HUES48 (cell line): ENCODE measurements around the gene TNS3.

Experiments used
- H3K27ac ChIP-seq: one replicate; pipeline ENCODE4 v1.7.0; 2013; ENCODE audit warnings: low read depth, low read length, inconsistent platforms
- H3K27me3 ChIP-seq: 2 replicates; pipeline ENCODE4 v1.6.1; 2013; ENCODE audit warnings: mild to moderate bottlenecking, low read length; ENCODE audit not compliant: control insufficient read depth, insufficient read depth
- H3K36me3 ChIP-seq: 2 replicates; pipeline ENCODE4 v1.6.1; 2013; ENCODE audit warnings: low read length; ENCODE audit not compliant: control insufficient read depth, insufficient read depth
- H3K4me1 ChIP-seq: 2 replicates; pipeline ENCODE4 v1.6.1; 2013; ENCODE audit warnings: mild to moderate bottlenecking, low read length; ENCODE audit not compliant: control insufficient read depth, insufficient read depth
- H3K4me3 ChIP-seq: 2 replicates; pipeline ENCODE4 v1.5.1; 2013; ENCODE audit warnings: mild to moderate bottlenecking, low read depth, low read length
- H3K9ac ChIP-seq: 2 replicates; pipeline ENCODE4 v1.6.1; 2013; ENCODE audit warnings: mild to moderate bottlenecking, low read depth, low read length, moderate library complexity
- H3K9me3 ChIP-seq: 2 replicates; pipeline ENCODE4 v1.6.1; 2013; ENCODE audit warnings: low read length; ENCODE audit not compliant: control insufficient read depth, insufficient read depth

TNS3 gene

DNA sequence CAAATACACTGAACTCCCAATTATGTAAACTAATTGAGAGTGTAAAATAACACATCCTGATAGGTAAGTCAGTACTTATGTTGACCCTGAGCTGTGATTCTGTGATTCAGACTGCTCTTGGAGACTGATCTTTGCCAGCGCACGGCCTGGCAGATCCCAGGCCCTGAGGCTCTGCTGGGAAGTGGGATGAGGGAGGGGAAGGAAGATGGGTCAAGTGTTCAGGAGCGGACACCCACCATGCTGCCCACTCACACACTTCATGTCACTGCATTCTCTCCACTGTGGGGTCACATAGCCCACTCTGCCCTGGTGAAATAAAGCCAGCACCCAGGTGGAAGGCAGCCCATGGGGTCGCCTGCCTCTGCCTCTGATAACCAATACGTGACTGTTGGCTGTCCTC, 226.2 kb downstream of the TNS3 start:
- Histone ChIP-seq H3K27ac (no peak overlapping the region), H3K4me1 (0 out of 2 replicates have a peak, but pooled peaks cover 3% of the 10 kb centered on the region), H3K4me3 (no peak overlapping the region), H3K27me3 (no peaks in the 10 kb centered on the region), H3K36me3 (no peaks in the 10 kb centered on the region), H3K9ac (no peak overlapping the region), H3K9me3 (no peaks in the 10 kb centered on the region)

DNA sequence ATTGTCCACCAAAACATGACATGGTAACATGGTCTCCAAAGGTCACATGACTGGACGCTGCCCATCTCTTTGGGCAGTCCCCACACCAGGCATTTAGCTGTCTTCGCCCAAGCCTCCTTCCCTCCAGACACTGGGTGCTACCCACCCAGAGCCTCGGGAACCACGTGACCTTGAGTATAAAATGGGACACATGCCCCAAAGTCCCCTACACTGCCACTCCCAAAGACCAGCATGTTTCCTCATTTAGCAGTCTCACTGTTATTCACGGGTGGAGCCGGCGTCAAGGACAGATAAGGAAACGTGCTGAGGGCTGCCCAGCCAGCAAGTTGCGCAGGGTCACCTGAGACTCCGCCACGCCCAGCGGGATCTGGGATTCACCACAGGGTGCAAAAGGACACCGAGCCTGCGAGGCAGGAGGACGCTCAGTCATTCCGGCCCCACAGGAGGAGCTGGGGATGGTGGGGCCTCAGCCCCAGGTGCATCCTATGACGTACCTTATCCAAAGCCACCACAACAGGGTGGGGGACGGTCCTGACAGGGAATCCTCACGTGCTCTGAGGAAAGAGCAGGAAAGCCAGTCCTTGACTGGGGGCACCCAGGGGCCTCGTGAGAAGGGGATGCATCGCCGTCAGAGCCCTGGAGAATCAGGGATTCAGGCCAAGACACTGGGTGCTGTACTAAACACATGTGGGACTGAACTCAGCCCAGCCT, 226.9 kb downstream of the TNS3 start:
- H3K27ac ChIP-seq, result no peak overlapping the region
- 0 out of 2 replicates have a peak, but pooled peaks cover 3% of the 10 kb centered on the region for H3K4me1 ChIP-seq
- no peaks in the 10 kb centered on the region for H3K27me3 ChIP-seq
- H3K4me3 ChIP-seq, result no peak overlapping the region
- H3K36me3 ChIP-seq, result no peaks in the 10 kb centered on the region
- no peaks in the 10 kb centered on the region for H3K9me3 ChIP-seq
- no peak overlapping the region for H3K9ac ChIP-seq

DNA sequence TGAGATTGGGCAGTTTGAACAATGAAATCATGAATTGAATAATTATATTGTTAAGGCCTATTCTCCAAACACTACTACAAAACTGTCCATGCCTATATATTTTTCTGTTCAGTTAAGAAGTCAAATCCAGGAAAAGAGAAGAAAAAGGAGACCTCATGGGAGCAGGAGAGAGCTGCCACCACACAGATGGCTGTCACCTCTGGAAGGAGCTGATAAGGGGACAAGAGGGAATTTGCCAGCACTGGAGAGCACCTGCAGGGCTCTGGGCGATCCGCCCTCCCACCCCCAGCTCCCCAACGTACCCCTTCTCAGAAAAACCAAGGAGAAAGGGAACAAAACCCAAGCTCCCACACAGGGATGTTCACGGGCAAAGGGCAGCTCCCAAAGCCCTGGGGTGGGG, 227.8 kb downstream of the TNS3 start:
- no peak overlapping the region for H3K9ac ChIP-seq
- H3K4me3 ChIP-seq, result no peak overlapping the region
- H3K27me3 ChIP-seq, result no peaks in the 10 kb centered on the region
- H3K36me3 ChIP-seq, result no peaks in the 10 kb centered on the region
- H3K9me3 ChIP-seq, result no peaks in the 10 kb centered on the region
- no peak overlapping the region for H3K27ac ChIP-seq
- 0 out of 2 replicates have a peak, but pooled peaks cover 3% of the 10 kb centered on the region for H3K4me1 ChIP-seq

DNA sequence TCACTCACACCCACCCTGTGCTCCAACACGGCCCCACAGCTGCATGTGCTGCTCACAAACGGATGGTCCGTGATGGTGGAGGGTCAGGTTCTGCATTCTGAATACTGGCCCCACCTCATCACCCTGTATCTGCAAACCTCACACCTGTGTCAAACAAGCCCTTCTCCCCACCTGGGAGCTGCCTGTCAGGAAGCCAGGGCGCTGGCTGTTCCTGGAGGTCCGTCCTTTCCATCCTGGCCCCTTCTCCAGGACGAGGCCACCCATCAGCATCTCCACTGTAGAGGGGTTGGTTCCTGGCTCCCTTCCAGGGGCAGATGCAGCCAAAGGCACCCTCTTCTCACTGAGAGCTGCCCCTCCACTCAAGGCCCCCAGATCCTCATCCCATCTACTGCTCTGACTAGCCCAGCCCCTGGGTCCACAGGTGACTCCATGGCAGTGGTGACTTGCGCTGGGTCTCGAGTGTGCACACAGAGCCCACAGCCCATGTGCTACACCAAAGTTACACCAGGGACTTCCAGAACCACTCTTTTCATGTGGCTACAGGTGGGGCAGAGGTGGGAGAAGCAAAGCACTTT, 229.4 kb downstream of the TNS3 start:
- no peak overlapping the region for H3K27ac ChIP-seq
- H3K9me3 ChIP-seq, result no peaks in the 10 kb centered on the region
- no peak overlapping the region for H3K4me3 ChIP-seq
- H3K4me1 ChIP-seq, result 0 out of 2 replicates have a peak, but pooled peaks cover 3% of the 10 kb centered on the region
- H3K36me3 ChIP-seq, result no peaks in the 10 kb centered on the region
- H3K9ac ChIP-seq, result no peak overlapping the region
- no peaks in the 10 kb centered on the region for H3K27me3 ChIP-seq

DNA sequence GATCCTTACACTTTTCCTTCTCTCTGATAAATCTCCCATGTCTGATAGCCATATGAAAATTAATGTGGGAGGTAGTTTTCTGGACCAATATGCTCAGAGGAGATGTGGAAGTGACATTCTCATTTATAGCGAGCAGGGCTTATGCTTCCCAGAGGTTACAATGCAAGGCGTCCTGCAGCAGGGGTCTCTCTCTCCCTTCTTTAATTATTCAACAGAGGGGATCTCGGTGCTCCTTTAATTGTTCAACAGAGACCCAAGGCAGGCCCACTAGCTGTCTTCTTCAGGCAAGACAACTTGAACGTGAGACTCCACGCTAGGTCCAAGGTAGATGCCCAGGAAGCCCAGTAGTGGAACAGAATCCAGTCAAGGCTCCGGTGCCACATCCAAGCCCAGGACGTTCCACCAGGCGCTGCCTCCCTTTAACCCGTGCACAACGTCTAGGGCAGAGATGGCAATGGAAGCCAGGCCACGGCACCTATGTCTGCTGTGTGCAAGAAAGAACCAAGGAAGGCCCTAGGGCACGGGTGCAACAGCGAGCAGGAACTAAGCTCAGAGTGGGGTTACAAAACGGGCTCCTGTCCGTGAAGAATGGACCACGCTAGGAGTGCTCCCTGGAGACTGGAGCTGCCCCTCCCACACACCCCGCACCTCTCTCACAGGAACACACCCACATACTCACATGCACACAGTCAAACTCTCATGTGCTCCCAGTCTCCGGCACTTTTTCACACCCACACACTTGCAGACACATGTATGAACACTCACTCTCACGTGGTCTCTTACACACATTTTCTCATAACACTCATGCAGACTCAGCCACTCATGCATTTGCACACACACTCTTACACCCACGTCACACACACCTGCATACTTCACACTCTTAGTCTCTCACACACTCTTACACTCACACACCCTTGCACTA, 230.4 kb downstream of the TNS3 start:
- Histone ChIP-seq H3K4me1 (0 out of 2 replicates have a peak, but pooled peaks cover 2% of the 10 kb centered on the region), H3K4me3 (no peak overlapping the region), H3K36me3 (no peaks in the 10 kb centered on the region), H3K27me3 (no peaks in the 10 kb centered on the region), H3K27ac (no peak overlapping the region), H3K9ac (no peak overlapping the region), H3K9me3 (no peaks in the 10 kb centered on the region)

DNA sequence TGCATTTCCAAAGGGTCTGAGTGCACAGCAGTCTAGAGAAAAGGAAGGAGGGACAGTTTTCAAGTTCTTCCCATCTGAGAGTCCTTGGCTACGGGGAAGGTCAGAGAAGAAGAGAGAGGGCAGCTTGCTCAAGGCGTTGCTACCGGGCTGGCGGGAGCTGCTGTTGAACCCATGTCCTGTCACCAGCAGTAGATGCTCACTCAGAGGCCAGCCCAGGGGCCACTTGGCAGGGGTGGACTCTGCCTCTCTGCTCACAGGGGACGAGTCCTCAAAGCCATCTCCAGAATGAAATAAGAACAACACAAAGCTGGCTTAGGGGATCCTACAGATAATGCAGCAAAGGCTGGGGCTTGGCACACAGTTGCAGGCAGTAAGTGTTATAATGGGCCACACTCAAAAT, 231.5 kb downstream of the TNS3 start:
- no peak overlapping the region for H3K4me3 ChIP-seq
- no peak overlapping the region for H3K27ac ChIP-seq
- H3K4me1 ChIP-seq, result no peaks in the 10 kb centered on the region
- no peaks in the 10 kb centered on the region for H3K9me3 ChIP-seq
- H3K9ac ChIP-seq, result no peak overlapping the region
- H3K36me3 ChIP-seq, result no peaks in the 10 kb centered on the region
- no peaks in the 10 kb centered on the region for H3K27me3 ChIP-seq

DNA sequence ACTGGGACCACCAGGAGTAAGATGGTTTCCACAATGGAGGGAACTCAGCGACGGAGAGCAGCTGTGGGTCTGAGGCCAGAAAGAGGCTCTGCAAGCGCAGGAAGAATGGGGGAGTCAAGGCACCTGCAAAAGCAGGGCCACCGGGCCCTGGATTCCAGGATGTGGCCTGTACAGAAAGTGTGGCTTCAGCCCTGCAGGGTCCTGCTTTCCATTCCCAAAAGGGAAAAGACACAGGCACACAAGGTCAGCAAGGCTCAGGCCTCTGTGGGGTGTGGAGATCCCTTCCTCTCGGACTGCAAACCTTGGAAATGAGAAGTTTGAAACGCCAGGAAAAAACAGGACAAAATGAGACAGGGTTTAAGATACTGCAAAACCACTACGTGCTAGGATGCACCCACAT, 232.5 kb downstream of the TNS3 start:
- Histone ChIP-seq H3K4me1 (no peaks in the 10 kb centered on the region), H3K9me3 (no peaks in the 10 kb centered on the region), H3K27ac (no peak overlapping the region), H3K36me3 (no peaks in the 10 kb centered on the region), H3K9ac (no peak overlapping the region), H3K4me3 (no peak overlapping the region), H3K27me3 (no peaks in the 10 kb centered on the region)

DNA sequence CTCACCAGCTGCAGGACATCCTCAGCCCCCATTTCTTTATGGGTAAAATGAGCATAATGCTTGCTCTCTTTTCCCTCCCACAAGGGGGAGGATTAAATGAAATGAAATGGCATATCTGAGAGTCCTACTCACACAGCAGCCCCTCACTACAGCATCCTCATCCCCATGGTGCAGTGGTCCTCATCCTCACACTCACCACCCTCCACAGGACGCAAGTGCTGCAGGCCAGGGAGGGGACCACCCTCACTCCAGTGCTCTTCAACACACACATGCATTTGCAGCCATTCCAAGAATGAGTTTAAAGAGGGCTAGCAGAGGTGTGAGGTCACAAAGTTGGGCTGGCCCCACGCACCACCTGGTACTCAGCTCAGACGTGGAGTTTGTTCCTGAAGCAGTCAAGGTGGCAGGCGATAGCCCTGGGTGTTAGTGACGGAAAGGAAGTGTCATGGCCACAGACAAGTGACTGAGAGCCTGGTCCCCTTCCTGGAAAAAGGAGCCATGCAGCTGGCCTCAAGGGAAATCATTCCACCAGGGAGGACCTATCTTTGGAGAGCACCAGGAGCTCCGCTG, 234.0 kb downstream of the TNS3 start:
- no peaks in the 10 kb centered on the region for H3K4me1 ChIP-seq
- no peak overlapping the region for H3K9ac ChIP-seq
- no peaks in the 10 kb centered on the region for H3K36me3 ChIP-seq
- no peaks in the 10 kb centered on the region for H3K9me3 ChIP-seq
- no peak overlapping the region for H3K27ac ChIP-seq
- H3K4me3 ChIP-seq, result no peak overlapping the region
- no peaks in the 10 kb centered on the region for H3K27me3 ChIP-seq

DNA sequence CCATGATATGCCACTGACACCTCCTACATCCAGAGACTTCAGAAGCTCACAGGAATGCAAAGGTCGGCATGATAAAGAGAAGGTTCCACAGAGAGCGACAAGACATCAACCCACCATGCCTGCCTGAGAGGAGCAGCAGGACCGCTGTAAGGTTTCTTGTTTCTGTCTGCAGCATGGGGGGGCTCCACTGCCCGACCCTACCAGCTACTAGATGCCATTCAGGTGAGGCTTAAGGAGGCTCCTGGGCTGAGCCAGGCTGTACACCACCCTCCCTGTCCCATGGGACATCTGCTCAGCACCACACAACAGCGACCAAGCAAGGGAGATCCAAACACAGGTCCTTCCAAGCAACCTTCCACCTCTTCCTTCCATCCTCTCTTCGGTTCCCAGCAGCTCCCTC, 234.6 kb downstream of the TNS3 start:
- H3K4me1 ChIP-seq, result no peaks in the 10 kb centered on the region
- H3K27me3 ChIP-seq, result no peaks in the 10 kb centered on the region
- no peak overlapping the region for H3K9ac ChIP-seq
- H3K36me3 ChIP-seq, result no peaks in the 10 kb centered on the region; the same call in 1 of the 2 replicates
- H3K4me3 ChIP-seq, result no peak overlapping the region
- no peak overlapping the region for H3K27ac ChIP-seq
- no peaks in the 10 kb centered on the region for H3K9me3 ChIP-seq

DNA sequence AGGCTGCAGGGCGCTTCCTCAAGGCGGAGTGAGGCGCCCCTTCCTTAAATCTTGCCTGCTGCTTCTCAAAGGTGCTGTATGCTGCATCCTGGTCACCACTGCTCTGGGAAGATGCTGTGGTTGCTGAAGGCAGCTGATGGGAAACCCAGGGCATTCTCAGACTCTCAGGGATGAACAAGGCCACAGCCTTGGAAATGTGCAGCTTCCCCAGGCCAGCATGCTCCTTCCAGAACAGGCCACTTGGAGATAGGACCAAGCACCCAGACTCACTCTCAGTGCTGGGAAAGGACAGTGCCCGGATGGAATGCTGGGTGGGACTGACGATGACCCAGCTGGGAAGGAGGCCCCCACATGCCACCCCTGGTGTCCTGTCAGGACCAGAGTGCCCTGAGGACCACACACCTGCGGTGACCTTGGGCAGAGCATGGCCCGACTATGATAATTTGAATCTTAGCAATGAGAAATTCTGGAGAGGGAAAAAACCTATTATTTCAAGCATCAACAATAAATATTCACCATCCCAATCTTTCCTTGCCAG, 235.5 kb downstream of the TNS3 start:
- no peaks in the 10 kb centered on the region for H3K9me3 ChIP-seq
- no peaks in the 10 kb centered on the region for H3K27me3 ChIP-seq
- H3K9ac ChIP-seq, result no peak overlapping the region
- no peak overlapping the region for H3K4me3 ChIP-seq
- no peaks in the 10 kb centered on the region; the same call in 1 of the 2 replicates for H3K36me3 ChIP-seq
- no peak overlapping the region for H3K27ac ChIP-seq
- H3K4me1 ChIP-seq, result no peaks in the 10 kb centered on the region
